ENCODE results near the gene CGB2. TPM values are rescaled to one million over a fixed set of nuclear protein-coding genes. Genes with fewer than 3 reads are reported as not detected.
"Not testable (repeated sequence)": the region's sequence is repeated elsewhere in the genome, so short reads cannot be mapped to it uniquely, and the experiment has no call there.

Gene CGB2
- polyA plus RNA-seq, 1 donor from 2014 or later: not detected

GRCh38 chr19:49022116-49022515 lies 9.6 kb upstream of the CGB2 start:
- Histone ChIP-seq H4K20me1 (ENCODE audit: insufficient read depth) (no peaks in the 10 kb centered on the region), H3K9me3 (ENCODE audit: low read length) (no peaks in the 10 kb centered on the region), H3K9ac (ENCODE audit: low read length) (no peak overlapping the region), H3K36me3 (ENCODE audit: insufficient read depth, low read length) (no peaks in the 10 kb centered on the region), H3K4me2 (ENCODE audit: low read length) (no peak overlapping the region), H3K27me3 (ENCODE audit: insufficient read depth, low read depth, low read length) (peaks cover 13% of the 10 kb centered on the region), H3F3A (ENCODE audit: insufficient read depth, low read length, poor library complexity, severe bottlenecking) (no peaks in the 10 kb centered on the region), H3K79me2 (replicated peaks; ENCODE audit: insufficient read depth, low read length) (no peaks in the 10 kb centered on the region), H2AFZ (ENCODE audit: low read depth, low read length) (no peak overlapping the region), H3K27ac (ENCODE audit: low read length) (no peak overlapping the region), H3K9me2 (ENCODE audit: insufficient read depth, low read length) (no peaks in the 10 kb centered on the region), H3K4me3 (ENCODE audit: low read length) (no peak overlapping the region)
- TF ChIP-seq SMC3 (conservative IDR thresholded peaks at IDR 0.05; ENCODE audit: poor library complexity) (no peak), TAF1 (IDR thresholded peaks at IDR 0.05; ENCODE audit: low read depth) (no peak)

- H3K36me3 ChIP-seq (ENCODE audit: insufficient read depth, low read length); H3K9ac ChIP-seq (ENCODE audit: low read length); H3K9me3 ChIP-seq (ENCODE audit: low read length); H3K79me2 ChIP-seq (replicated peaks; ENCODE audit: insufficient read depth, low read length); H3K27ac ChIP-seq (ENCODE audit: low read length); H4K20me1 ChIP-seq (ENCODE audit: insufficient read depth); H2AFZ ChIP-seq (ENCODE audit: low read depth, low read length); H3F3A ChIP-seq (ENCODE audit: insufficient read depth, low read length, poor library complexity, severe bottlenecking); H3K27me3 ChIP-seq (ENCODE audit: insufficient read depth, low read depth, low read length); H3K4me2 ChIP-seq (ENCODE audit: low read length); H3K9me2 ChIP-seq (ENCODE audit: insufficient read depth, low read length); H3K4me3 ChIP-seq (ENCODE audit: low read length): not testable (repeated sequence)
Observed at GRCh38 chr19:49024233-49024632, 7.5 kb upstream of the CGB2 start, which contains the start of gene CGB3. Gene CGB3 (minus strand): TSS chr19:49024333. CDS start chr19:49023971, 362 bp downstream.

GRCh38 chr19:49025088-49025487 lies 6.6 kb upstream of the CGB2 start:
- not testable (repeated sequence) for H3F3A ChIP-seq (ENCODE audit: insufficient read depth, low read length, poor library complexity, severe bottlenecking); H3K4me3 ChIP-seq (ENCODE audit: low read length); H3K4me2 ChIP-seq (ENCODE audit: low read length); H2AFZ ChIP-seq (ENCODE audit: low read depth, low read length); H3K27ac ChIP-seq (ENCODE audit: low read length); H3K9me3 ChIP-seq (ENCODE audit: low read length); H3K36me3 ChIP-seq (ENCODE audit: insufficient read depth, low read length); H4K20me1 ChIP-seq (ENCODE audit: insufficient read depth); H3K9ac ChIP-seq (ENCODE audit: low read length); H3K27me3 ChIP-seq (ENCODE audit: insufficient read depth, low read depth, low read length); H3K79me2 ChIP-seq (replicated peaks; ENCODE audit: insufficient read depth, low read length); H3K9me2 ChIP-seq (ENCODE audit: insufficient read depth, low read length)

GRCh38 chr19:49025599-49025998 lies 6.1 kb upstream of the CGB2 start:
- not testable (repeated sequence) for H3K4me3 ChIP-seq (ENCODE audit: low read length); H3K27me3 ChIP-seq (ENCODE audit: insufficient read depth, low read depth, low read length); H4K20me1 ChIP-seq (ENCODE audit: insufficient read depth); H3K9me2 ChIP-seq (ENCODE audit: insufficient read depth, low read length); H3K9me3 ChIP-seq (ENCODE audit: low read length); H3K9ac ChIP-seq (ENCODE audit: low read length); H3F3A ChIP-seq (ENCODE audit: insufficient read depth, low read length, poor library complexity, severe bottlenecking); H3K79me2 ChIP-seq (replicated peaks; ENCODE audit: insufficient read depth, low read length); H3K36me3 ChIP-seq (ENCODE audit: insufficient read depth, low read length); H2AFZ ChIP-seq (ENCODE audit: low read depth, low read length); H3K4me2 ChIP-seq (ENCODE audit: low read length); H3K27ac ChIP-seq (ENCODE audit: low read length)

- not testable (repeated sequence) for H3K9ac ChIP-seq (ENCODE audit: low read length); H3F3A ChIP-seq (ENCODE audit: insufficient read depth, low read length, poor library complexity, severe bottlenecking); H3K9me3 ChIP-seq (ENCODE audit: low read length); H3K9me2 ChIP-seq (ENCODE audit: insufficient read depth, low read length); H3K36me3 ChIP-seq (ENCODE audit: insufficient read depth, low read length); H3K27me3 ChIP-seq (ENCODE audit: insufficient read depth, low read depth, low read length); H3K4me2 ChIP-seq (ENCODE audit: low read length); H2AFZ ChIP-seq (ENCODE audit: low read depth, low read length); H4K20me1 ChIP-seq (ENCODE audit: insufficient read depth); H3K4me3 ChIP-seq (ENCODE audit: low read length); H3K27ac ChIP-seq (ENCODE audit: low read length); H3K79me2 ChIP-seq (replicated peaks; ENCODE audit: insufficient read depth, low read length)
Observed at GRCh38 chr19:49028686-49029085, 3.0 kb upstream of the CGB2 start.

GRCh38 chr19:49029749-49030148 lies 1.9 kb upstream of the CGB2 start:
- H4K20me1 ChIP-seq (ENCODE audit: insufficient read depth); H3K9me2 ChIP-seq (ENCODE audit: insufficient read depth, low read length); H3K79me2 ChIP-seq (replicated peaks; ENCODE audit: insufficient read depth, low read length); H3K9me3 ChIP-seq (ENCODE audit: low read length); H3K4me2 ChIP-seq (ENCODE audit: low read length); H3K36me3 ChIP-seq (ENCODE audit: insufficient read depth, low read length); H3K4me3 ChIP-seq (ENCODE audit: low read length); H2AFZ ChIP-seq (ENCODE audit: low read depth, low read length); H3K9ac ChIP-seq (ENCODE audit: low read length); H3F3A ChIP-seq (ENCODE audit: insufficient read depth, low read length, poor library complexity, severe bottlenecking); H3K27me3 ChIP-seq (ENCODE audit: insufficient read depth, low read depth, low read length); H3K27ac ChIP-seq (ENCODE audit: low read length): not testable (repeated sequence)

- H3K9ac ChIP-seq (ENCODE audit: low read length); H3K27ac ChIP-seq (ENCODE audit: low read length); H3K79me2 ChIP-seq (replicated peaks; ENCODE audit: insufficient read depth, low read length); H3K4me3 ChIP-seq (ENCODE audit: low read length); H2AFZ ChIP-seq (ENCODE audit: low read depth, low read length); H3K9me2 ChIP-seq (ENCODE audit: insufficient read depth, low read length); H3K9me3 ChIP-seq (ENCODE audit: low read length); H3K27me3 ChIP-seq (ENCODE audit: insufficient read depth, low read depth, low read length); H3K36me3 ChIP-seq (ENCODE audit: insufficient read depth, low read length); H3F3A ChIP-seq (ENCODE audit: insufficient read depth, low read length, poor library complexity, severe bottlenecking); H4K20me1 ChIP-seq (ENCODE audit: insufficient read depth); H3K4me2 ChIP-seq (ENCODE audit: low read length): not testable (repeated sequence)
Observed at GRCh38 chr19:49030323-49030722, 1.4 kb upstream of the CGB2 start.

GRCh38 chr19:49036815-49037214 lies 5.1 kb downstream of the CGB2 start, which contains the start of gene CGB1:
Gene CGB1 (minus strand): TSS chr19:49036895. CDS start chr19:49036711, 184 bp downstream.
- H3K4me2 ChIP-seq (ENCODE audit: low read length); H3F3A ChIP-seq (ENCODE audit: insufficient read depth, low read length, poor library complexity, severe bottlenecking); H3K79me2 ChIP-seq (replicated peaks; ENCODE audit: insufficient read depth, low read length); H2AFZ ChIP-seq (ENCODE audit: low read depth, low read length); H4K20me1 ChIP-seq (ENCODE audit: insufficient read depth); H3K36me3 ChIP-seq (ENCODE audit: insufficient read depth, low read length); H3K9me3 ChIP-seq (ENCODE audit: low read length); H3K9me2 ChIP-seq (ENCODE audit: insufficient read depth, low read length); H3K27ac ChIP-seq (ENCODE audit: low read length); H3K4me3 ChIP-seq (ENCODE audit: low read length); H3K27me3 ChIP-seq (ENCODE audit: insufficient read depth, low read depth, low read length); H3K9ac ChIP-seq (ENCODE audit: low read length): not testable (repeated sequence)
